DMS53 (cell line): ENCODE measurements around the gene CCDC85A.

Experiments used
- DNase-seq: peaks from one replicate; lab custom pipeline; 2025; lab: John Stamatoyannopoulos, UW

The CCDC85A gene

DNA sequence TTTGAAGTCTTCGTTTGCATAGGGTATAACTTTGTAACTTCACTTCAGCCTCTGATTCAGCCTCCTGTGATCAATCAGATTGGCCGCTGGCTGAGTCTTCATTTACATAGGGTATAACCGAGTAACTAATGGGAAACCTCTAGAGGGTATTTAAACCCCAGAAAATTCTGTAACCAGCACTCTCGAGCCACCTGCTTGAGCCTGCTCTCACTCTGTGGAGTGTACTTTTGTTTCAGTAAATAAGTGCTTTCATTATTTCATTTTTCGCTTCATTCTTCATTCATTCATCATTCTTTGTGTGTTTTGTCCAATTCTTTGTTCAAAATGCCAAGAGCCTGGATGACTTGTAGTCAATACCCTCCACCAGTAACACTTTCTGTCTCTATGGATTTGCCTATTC, 56.4 kb downstream of the CCDC85A start:
- DNase-seq = no peak

DNA sequence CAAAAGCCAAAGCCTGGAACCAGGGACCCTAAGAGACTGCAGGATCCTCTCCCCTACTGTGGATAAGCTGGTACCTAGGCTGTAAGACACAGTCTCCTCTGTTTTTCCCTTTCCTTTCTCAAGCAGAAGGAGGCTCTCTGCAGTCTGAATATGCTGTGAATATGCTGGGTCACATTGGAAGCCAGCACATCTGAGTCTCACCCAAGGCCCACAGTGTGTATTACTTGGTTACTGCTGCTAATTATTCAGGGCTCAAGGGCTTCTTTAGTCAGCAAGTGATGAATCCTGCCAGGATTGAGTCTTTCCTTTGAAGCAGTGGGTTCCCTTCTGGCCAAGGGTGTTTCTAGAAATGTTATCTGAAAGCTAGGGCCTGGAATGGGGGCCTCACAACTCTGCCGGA, 60.7 kb downstream of the CCDC85A start:
- no peak for DNase-seq

DNA sequence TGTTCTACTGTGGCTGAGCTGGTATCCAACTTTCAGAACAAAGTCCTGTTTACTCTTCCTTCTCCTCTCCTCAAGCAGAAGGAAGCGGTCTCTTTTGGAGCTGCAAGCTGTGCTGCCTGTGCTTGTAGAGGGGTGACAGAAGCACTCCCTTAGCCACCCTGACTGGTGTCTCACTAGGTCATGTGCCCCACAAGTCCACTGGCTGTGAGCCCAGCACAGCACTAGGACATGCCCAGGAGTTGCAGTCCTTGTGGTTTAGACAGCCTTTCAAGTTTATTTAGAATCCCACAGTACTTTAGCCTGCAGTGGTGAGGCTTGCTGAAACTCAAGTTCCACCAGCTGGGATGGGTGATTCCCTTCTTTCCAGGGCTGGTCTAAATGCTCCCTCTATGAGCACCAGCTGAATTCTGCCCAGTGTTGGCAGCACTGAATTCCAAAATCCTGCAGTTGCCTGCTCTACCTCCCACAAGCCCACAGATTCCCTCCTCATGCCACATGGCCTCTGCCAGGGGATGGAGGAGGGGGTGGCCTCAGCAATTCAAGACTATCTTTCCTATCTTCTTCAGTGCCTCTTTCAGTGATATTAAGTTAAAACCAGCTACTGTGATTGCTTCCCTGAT, 61.2 kb downstream of the CCDC85A start:
- no peak for DNase-seq

DNA sequence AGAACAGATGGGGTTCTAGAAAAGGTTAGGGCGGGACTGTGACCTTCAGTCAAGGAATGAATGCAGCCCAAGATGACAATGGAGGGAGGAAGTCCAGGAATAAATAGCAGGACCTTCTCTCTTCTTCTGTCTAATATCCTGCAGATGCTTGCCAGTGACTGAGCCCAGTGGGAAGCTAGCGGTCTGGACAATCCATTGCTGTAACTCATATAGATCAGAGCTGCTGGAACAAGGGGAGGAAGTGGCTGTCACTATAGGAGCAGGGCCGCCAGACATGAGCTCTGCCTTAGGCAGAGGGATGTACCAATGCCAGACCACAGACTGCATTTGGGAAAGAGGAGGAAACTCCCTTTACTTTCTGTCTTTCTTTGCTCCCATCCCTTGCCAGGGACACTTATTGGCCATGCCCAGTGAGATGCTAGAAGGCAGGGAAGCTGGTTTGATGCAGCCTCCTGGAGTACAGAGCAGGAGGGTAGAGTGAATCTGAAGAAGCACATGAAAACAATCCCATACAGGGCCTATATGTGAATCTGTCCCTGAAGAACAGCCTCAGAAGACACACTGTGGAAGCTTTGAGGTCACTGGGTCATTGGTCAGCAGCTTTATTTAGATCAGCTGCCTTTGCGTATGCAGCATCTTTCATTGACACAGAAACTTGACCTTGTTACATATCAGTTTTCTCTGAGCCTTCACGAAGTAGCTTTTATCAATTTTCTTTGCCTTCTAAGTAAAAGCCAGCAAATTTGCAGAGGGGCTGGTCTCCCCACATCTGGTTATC, 65.4 kb downstream of the CCDC85A start:
- no peak for DNase-seq

DNA sequence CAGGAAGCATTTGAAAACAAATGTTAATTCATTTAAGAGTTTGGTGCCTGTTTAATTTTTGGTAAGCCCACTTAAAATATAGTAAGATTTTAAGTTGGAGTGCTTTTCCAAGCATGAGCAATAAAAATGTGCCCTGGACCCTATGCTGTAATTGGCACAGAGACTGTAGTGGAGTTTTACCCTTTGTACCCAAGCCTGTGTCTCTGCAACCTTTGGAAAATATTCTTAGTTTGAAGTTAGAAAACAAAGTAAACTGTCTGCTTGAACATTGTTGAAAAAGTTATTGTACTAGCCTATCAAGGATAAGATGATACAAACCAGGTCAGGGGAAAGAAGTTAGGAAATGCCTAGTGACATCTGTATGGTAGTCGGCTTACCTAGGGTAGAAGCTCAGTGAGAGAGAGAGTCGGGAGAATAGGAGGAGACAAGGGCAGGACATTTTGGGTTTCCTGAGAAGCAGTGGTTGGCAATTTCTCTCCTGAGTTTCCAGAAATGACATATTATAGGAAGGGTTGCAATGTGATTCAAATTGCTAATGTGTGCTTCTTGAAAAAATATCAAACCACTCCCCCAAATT, 66.5 kb downstream of the CCDC85A start:
- no peak for DNase-seq

DNA sequence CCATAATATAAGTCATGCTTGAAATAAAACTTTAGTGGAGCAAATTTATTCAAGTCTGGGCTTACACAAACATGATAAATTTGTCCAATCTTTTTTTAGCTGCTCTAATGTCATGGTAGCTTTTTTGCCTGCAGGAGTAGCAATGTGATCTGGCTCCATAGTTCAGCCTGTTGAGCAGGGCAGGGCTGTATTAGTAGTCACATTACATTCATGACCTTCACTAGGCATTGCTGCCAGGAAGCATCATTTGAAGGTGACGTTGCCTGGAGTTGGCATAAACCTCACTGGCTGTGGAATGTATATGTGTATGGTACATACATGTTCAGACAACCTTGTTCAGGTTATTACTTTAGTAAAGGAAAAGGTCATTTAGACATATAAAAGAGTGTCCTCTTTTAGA, 76.6 kb downstream of the CCDC85A start:
- DNase-seq = no peak

DNA sequence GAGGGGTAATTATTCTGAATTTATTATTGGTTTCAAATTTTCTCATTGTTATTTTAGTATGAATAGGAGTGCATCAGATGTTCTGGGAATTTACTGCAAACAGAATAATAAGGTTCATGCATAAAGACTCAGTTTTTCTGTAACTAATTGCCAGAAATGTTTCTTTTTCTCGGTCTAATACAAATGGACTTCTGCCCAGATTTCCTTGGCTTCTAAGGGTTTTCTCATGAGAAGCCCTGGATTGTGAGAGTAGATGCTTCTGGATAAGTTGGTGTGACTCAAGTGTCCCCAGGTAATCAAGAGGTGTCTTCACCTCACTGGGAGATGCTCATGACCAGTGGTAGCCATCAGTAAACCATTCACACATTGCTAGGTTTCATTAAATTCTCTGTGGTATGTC, 78.5 kb downstream of the CCDC85A start:
- DNase-seq = no peak

DNA sequence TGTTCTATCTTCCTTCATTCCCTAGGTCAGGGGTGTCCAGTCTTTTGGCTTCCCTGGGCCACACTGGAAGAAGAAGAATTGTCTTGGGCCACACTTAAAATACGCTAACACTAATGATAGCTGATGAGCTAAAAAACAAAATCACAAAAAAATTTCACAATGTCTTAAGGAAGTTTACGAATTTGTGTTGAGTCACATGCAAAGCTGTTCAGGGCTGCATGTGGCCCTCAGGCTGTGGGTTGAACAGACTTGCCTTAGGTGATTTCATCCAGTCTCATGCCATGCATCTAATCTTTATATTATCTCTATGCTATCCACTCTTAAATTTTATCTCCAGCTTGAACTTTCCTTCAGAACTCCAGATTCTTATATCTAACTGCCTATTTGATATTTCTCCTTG, 80.1 kb downstream of the CCDC85A start:
- no peak for DNase-seq

DNA sequence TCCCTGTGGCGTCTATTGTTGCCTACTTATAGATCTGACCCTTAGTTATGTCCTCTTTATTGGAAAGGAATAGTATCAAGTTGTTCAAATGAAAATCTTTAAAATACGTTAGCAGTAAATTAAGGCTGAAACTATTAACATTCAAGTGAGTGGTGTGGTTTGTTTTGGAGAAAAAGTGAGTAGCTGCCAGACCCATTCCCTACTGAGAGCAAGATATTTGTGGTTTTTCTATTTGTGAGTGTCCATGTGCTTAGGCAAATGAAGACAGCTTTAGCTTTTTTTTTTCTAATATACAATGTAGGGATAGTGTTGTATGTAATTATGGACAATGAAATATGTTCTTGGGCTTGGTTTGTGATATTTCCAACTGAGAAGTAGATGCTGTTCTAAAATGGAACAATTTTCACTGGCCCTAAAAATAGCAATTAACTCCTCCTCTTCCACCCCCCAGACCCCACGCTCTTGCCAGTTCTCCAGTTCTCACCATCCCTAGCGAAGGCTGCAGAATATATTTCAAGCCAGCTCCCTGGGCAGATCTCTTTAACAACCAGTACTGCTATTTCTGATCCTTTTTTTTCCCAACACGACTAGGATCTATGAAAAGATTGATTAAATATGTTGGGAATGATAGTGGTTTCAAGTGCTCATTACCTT, 83.1 kb downstream of the CCDC85A start:
- DNase-seq = no peak

DNA sequence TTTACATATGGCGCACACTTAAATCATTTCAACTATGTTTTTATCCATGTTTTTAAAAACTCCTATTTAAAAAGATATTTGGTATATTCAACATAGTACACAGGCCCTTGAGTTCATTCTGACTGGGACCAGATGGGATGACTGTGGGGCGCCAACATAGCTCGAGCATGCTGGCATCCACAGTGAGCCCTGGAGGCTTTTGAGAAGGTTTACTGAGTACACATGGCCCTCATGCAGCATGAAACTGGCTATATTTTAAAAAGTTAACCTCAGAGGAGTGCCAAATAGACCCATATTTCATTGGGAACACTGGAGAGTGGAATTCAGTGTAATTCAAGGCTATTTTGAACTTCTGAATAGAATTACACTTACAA, 83.6 kb downstream of the CCDC85A start:
- no peak for DNase-seq

DNA sequence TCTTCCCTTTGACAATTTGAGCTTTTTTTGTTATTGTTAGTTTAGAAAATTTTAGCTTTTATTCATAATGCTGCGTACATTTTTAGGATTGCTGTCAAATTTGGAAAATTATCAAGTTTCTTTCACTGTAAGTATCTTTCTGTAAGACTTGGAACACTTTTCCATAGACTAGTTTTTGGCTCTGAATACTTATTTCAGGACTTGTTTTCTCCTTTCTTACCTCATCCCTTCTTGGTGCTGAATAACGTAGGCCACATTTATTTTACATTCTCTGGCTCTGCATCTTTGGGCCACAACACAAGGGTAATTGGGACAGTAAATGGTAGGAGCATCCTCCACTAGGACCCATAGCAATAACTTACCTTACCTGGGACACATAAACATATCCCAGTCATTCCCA, 85.1 kb downstream of the CCDC85A start:
- no peak for DNase-seq

DNA sequence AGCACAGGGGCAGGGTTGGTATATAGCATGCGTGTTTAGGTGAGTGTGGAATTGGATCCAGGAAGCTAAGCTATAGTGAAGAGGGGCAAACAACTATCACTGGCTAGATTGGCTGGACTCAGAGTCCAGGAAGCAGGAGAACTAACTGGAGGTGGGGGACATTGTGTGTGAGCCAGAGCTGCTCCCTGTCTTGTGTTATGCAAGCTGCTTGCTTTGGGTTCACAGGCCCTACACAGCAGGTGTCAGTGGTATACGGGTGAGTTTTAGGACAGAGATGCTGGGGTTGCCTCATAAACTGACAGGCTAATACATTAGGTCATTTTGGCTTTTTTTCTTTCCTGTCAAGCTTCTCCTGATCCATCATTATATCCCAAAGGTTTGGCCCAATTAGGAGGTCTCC, 87.5 kb downstream of the CCDC85A start:
- no peak for DNase-seq

DNA sequence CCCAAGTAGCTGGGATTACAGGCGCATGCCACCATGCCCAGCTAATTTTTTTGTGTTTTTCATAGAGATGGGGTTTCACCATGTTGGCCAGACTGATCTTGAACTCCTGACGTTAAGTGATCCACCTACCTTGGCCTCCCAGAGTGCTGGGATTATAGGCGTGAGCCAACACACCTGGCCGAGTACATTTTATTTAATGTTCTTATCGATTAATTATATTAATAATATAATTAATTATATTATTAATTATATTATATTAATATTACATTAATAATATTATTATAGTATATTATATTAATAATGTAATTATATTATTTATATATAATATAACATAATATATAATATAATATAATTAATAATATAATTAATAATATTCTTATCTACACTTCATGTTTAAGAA, 101.4 kb downstream of the CCDC85A start:
- DNase-seq = no peak

DNA sequence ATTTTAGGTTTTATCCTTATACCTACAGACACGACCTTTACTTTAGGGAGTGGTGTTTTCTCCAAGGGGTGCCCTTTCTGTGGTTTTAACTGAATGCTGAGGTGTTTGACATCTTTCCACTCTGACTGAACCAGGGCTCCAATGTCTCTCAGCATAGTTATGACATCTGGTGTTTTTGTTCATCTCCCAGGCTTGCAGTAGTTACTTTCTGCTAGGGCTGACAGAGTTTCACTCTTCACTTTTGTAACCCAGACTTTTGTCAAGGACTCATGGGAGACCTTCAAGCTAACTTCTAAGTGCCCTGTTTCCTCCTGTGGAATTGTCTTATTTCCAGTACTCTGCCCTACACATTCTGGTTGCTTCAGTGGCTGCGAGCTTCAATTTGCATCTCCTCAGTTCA, 103.1 kb downstream of the CCDC85A start:
- DNase-seq = no peak

DNA sequence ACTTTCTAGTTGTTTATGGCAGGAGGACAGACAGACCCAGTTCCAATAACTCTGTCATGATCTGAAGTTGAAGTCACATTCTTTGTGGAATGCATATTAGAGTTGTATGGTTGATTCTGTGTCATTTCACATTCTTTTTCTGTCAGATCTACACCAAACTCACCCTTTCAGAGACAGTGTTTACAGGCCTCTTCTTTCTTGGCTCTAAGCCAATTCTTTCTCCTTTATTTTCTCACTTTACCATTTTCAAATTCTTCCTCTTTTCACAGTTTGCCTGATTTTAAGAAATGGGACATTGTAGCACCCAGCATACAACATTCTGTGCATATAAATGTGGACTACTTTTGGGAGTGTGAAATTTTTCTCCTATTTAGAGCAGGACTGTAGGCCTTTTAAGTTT, 103.7 kb downstream of the CCDC85A start:
- DNase-seq = no peak

DNA sequence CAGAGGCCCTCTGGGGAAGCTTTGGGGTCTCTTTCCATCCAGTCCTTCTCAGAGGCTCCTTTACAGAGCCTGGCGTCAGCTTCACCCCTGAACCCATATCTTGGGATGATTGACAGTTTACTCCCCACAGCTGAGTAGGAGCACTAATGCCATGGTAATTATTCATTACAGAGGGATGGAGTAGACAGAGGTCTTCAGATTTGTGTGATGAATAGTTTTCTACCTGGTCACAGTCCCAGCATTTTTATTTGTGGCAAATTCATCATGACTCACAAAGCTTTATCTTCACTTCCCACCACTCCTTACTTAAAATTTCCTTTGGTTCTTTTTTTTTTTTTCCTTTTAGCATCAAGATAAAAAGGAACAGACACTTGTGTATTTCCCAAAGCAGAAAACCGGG, 104.2 kb downstream of the CCDC85A start:
- DNase-seq = no peak

DNA sequence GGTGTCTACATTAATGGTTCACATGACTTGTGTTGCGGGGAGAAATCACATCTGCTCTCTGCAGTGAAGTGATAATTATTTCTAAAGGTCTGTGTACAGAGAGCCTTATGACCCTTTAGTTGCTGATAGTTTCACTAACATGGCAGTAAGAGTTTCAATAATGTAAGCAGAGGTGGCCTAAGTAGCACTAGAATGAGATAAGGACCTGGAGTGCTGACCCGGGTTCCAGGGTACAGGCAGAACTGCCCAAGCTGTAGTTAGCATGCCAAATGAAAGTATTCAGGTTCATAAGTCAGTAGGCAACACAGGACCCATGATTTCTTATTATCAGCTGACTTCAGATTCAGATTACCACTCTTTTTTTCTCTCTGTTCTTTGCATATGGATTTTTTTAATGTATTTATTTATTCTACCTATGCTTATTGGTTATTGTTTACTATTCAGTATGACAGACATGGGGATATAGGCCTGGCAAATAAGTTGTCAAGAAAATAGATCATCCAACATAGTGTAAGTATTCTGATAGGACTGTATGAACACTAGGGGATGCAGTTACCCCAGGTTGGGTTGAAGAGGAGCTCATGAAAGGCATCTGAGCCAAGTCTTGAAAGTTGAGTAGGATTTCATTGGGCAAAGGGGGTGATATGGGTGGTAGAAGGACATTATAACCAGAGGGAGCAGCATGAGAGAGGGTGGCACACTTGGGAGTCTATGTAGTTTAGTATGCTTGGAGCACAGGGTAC, 105.2 kb downstream of the CCDC85A start:
- peak; percentile 20 for DNase-seq

DNA sequence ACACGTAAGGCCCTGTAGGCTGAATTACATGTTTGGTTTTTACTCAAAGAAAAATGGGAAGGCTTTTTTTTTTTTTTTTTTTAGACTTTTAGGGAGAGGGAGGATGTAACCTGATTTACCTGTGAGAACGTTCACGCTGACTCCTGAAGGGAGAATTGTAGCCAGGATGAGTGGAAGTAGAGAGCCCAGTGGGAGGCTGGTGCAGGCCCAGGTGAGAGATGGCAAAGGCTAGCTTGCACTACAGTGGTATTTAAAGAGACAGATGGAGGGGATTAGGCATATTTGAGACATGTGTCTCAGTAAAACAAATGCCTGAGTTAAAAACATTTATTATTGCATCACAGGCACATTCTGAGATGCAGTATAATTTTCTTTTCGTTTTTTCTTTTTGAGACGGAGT, 107.9 kb downstream of the CCDC85A start:
- DNase-seq = no peak

DNA sequence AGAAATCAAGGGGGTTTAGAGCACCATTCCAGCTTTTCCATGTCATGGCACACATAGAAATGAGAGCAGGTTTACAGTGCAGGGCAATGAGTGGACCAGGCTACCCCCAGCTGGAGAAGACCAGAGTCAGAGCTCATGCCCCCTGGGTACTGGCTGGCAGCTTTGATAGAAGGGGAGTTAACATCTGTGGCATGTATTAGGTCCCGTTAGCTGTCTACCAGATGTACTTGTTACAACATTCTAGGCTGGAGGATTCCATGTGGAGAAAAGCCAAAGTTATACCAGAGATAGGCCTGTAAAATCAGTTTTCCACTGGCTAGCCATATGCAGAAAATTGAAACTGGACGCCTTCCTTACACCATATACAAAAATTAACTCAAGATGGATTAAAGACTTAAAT, 109.2 kb downstream of the CCDC85A start:
- DNase-seq = no peak

DNA sequence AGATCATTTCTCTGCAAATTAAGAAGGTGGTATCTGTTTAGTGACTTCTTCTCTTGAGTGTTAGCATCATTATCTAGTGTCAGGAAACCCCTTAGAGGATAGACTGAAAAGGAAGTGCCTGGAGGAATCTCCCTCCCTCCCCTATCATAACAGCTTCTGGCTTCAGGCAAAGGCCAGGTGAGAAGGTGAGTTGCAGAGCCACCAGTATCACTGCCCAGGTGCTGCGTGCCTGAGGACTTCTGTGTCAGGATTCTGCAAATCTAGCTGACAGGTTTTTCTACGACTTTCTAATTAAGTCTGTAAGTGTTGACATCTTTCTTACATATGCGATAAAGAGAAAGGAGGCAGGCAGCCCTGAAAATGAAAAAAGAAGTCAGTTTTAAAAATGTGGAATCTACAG, 111.9 kb downstream of the CCDC85A start:
- no peak for DNase-seq

DNA sequence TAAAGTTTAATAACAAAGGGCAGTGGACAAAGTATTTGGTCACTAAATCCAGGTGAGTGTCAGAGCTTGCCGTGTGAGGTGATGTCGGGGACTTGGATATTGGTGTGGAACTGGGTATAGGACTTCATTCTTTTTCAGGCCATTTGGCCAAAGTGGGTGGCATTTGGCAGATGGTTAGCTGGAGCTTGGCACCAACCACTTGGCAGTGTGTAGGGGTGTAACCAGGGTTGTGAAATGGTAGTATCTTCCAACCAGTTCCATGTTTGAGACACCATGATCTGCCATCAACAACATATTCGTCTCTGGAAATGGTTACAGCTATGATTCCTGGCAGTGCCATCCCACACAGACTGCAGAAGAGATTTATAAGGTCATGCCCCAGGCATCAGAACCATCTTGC, 113.9 kb downstream of the CCDC85A start:
- no peak for DNase-seq

DNA sequence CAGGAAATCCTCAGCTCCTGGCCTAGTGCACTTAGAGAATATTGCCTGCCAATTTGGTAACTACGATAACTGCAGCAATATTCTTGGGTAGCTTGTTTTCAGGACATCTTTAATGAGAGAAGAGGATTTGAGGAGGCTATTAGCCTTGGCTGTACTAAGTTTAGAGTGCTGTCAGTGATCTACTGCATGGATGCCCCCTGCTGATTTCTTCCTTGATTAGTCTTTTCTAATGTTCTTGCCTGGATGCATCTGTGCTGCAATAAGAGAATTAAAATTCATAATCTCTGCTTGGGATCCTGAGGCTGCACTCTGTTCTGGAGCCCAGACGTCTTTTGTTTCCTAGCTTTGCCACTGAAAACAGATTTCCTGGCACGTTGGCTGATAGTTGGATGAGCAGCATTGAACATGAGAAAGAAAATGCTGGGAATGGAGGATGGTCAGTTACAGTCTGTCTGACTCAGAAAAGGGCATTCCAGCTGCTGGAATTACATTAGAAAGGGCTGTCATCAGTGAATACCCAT, 115.4 kb downstream of the CCDC85A start:
- DNase-seq = no peak
